ENCODE results near the gene FAM193B.

- TF ChIP-seq, protein P1, sequence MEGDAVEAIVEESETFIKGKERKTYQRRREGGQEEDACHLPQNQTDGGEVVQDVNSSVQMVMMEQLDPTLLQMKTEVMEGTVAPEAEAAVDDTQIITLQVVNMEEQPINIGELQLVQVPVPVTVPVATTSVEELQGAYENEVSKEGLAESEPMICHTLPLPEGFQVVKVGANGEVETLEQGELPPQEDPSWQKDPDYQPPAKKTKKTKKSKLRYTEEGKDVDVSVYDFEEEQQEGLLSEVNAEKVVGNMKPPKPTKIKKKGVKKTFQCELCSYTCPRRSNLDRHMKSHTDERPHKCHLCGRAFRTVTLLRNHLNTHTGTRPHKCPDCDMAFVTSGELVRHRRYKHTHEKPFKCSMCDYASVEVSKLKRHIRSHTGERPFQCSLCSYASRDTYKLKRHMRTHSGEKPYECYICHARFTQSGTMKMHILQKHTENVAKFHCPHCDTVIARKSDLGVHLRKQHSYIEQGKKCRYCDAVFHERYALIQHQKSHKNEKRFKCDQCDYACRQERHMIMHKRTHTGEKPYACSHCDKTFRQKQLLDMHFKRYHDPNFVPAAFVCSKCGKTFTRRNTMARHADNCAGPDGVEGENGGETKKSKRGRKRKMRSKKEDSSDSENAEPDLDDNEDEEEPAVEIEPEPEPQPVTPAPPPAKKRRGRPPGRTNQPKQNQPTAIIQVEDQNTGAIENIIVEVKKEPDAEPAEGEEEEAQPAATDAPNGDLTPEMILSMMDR (IDR thresholded peaks at IDR 0.05): no peak
- TF ChIP-seq POLR2AphosphoS5 (IDR thresholded peaks at IDR 0.05; ENCODE audit: insufficient read depth in 1 of 2, low read depth in 1 of 2): no peak
- no peak for TF ChIP-seq POLR2A (IDR thresholded peaks at IDR 0.05)
Measured at GRCh38 chr5:177598477-177598876, 44.1 kb upstream of the FAM193B start.

All from vagina (tissue), 2 donors.